Myocyte (in vitro differentiated cells): ENCODE measurements around the gene BNC2. TPM values are rescaled to one million over a fixed set of nuclear protein-coding genes. Genes with fewer than 3 reads are reported as not detected.
A peak's percentile ranks its signal among the peaks of the same experiment; 100 is the strongest.
"Not testable (repeated sequence)": the region's sequence is repeated elsewhere in the genome, so short reads cannot be mapped to it uniquely, and the experiment has no call there.

ENCODE experiments used
- DNase-seq: peaks from one replicate; pipeline ENCODE4 v3.0.0-alpha.2; 2012; ENCODE audit warnings: low read depth
- total RNA-seq: library from RNA; depleted of rRNA; stranded (reverse); fragments of >200 nt; gene quantifications from 2 replicates; pipeline ENCODE4 v1.2.3, GENCODE V29; 2014

Gene BNC2
- total RNA-seq, 1 donor from 2014 or later, result 32.4 TPM

GRCh38 chr9:16459421-16460148 is 410.9 kb downstream of the BNC2 start:
- DNase-seq, result peak; percentile 55

GRCh38 chr9:16458696-16459420 is 411.6 kb downstream of the BNC2 start:
- no peak for DNase-seq

- DNase-seq, result no peak
Observed at GRCh38 chr9:16455842-16456241, 414.6 kb downstream of the BNC2 start.

GRCh38 chr9:16453390-16453789 is 417.1 kb downstream of the BNC2 start:
- DNase-seq, result no peak

GRCh38 chr9:16450578-16450977 is 419.9 kb downstream of the BNC2 start:
- DNase-seq, result peak; percentile 36

- DNase-seq, result no peak
Observed at GRCh38 chr9:16450043-16450442, 420.4 kb downstream of the BNC2 start.

GRCh38 chr9:16449076-16449730 is 421.3 kb downstream of the BNC2 start:
- no peak for DNase-seq

GRCh38 chr9:16447946-16448345 is 422.5 kb downstream of the BNC2 start:
- DNase-seq, result no peak

- no peak for DNase-seq
Observed at GRCh38 chr9:16446636-16447035, 423.8 kb downstream of the BNC2 start.

GRCh38 chr9:16445141-16445920 is 425.1 kb downstream of the BNC2 start:
- DNase-seq, result no peak

- DNase-seq, result peak; percentile 51
Observed at GRCh38 chr9:16442622-16443021, 427.8 kb downstream of the BNC2 start.

- DNase-seq, result no peak
Observed at GRCh38 chr9:16441791-16442190, 428.7 kb downstream of the BNC2 start.

- not testable (repeated sequence) for DNase-seq
Observed at GRCh38 chr9:16438831-16439230, 431.6 kb downstream of the BNC2 start.

- DNase-seq, result no peak
Observed at GRCh38 chr9:16436545-16436944, 433.9 kb downstream of the BNC2 start.

- DNase-seq, result no peak
Observed at GRCh38 chr9:16434526-16434925, 435.9 kb downstream of the BNC2 start.

- DNase-seq, result no peak
Observed at GRCh38 chr9:16433494-16433893, 437.0 kb downstream of the BNC2 start.

GRCh38 chr9:16431666-16432392 is 438.6 kb downstream of the BNC2 start:
- DNase-seq, result no peak

GRCh38 chr9:16429671-16430070 is 440.8 kb downstream of the BNC2 start:
- no peak for DNase-seq

- DNase-seq, result no peak
Observed at GRCh38 chr9:16427873-16428427, 442.5 kb downstream of the BNC2 start.

GRCh38 chr9:16426716-16427115 is 443.8 kb downstream of the BNC2 start:
- DNase-seq, result no peak
